H4 (cell line): Measurements from ENCODE around the gene GABRG3. TPM values are rescaled to one million over a fixed set of nuclear protein-coding genes. Genes with fewer than 3 reads are reported as not detected.
"Not testable (repeated sequence)": the region's sequence is repeated elsewhere in the genome, so short reads cannot be mapped to it uniquely, and the experiment has no call there.

Experiments
- DNase-seq: peaks from one replicate; pipeline ENCODE4 v3.0.0-alpha.2; 2015; ENCODE audit warnings: low spot score
- total RNA-seq: library from RNA; depleted of rRNA; stranded (reverse); fragments of >200 nt; shearing (Covaris generic); gene quantifications from 2 replicates; pipeline ENCODE4 v1.2.3, GENCODE V29; 2014

The GABRG3 gene
- total RNA-seq, 1 experiment from 2014 or later: not detected

DNA sequence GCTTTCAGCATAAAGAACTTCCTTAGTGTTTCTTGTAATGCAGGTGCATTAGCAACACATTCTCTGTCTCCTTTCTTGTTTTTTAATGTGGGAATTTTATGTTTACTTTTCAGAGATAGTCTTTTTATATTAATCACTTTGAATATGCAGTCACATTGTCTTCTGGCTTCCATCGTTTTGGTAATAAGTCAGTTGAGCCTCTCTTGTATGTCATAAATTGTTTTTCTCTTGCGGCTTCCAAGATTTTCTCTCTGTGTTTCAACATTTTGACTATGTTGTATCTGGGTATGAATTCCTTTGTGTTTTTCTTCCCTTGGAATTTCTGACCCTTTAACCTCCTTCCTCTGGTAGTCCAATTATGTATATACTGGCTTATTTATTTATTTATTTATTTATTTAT lies 25.3 kb downstream of the GABRG3 start:
- no peak for DNase-seq

DNA sequence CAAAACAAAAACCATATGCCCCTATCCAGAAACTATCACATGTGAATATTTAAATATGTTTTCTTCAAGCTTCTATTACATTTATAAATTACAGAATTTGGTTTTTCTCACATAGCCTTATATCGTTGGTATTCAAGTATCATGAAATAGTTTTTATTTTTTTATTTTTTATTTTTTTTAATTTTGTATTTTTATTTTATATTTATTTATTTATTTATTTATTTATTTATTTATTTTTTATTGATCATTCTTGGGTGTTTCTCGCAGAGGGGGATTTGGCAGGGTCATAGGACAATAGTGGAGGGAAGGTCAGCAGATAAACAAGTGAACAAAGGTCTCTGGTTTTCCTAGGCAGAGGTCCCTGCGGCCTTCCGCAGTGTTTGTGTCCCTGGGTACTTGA lies 32.0 kb downstream of the GABRG3 start:
- DNase-seq: not testable (repeated sequence)

DNA sequence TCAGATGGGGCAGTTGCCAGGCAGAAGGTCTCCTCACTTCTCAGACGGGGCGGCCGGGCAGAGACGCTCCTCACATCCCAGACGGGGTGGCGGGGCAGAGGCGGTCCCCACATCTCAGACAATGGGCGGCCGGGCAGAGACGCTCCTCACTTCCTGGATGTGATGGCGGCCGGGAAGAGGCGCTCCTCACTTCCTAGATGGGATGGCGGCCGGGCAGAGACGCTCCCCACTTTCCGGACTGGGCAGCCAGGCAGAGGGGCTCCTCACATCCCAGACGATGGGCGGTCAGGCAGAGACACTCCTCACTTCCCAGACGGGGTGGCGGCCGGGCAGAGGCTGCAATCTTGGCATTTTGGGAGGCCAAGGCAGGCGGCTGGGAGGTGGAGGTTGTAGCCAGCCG lies 33.2 kb downstream of the GABRG3 start:
- DNase-seq: not testable (repeated sequence)

DNA sequence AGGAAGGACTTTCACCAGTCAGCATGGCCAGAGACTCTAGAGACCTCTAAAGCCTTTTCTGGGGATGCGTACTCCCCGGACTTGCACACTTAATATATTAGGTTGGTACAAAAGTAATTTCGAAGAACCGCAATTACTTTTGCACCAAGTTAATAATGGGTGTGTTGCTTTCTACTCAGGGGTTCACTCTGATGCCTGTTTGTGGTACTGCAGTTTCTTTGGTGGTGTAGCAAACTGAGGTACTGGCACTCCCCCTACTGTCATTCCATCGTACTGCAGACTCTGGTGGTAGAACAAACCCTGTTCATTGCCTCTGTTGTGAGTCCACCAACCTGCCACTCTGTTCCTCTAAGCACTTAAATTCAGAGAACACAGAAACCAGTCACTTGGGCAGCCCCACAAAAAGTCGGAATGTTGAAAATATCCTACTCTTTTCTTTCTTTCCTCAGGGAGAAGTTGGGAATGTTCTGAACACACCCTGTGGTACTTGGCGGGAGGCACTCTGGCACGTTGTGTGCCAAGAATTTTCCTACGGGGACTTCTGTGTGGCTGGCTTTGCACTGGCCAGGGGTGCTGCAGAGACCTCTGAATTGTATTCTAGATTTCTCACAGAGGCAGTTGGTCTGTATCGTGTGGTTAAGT lies 46.3 kb downstream of the GABRG3 start:
- peak; percentile 27 for DNase-seq

DNA sequence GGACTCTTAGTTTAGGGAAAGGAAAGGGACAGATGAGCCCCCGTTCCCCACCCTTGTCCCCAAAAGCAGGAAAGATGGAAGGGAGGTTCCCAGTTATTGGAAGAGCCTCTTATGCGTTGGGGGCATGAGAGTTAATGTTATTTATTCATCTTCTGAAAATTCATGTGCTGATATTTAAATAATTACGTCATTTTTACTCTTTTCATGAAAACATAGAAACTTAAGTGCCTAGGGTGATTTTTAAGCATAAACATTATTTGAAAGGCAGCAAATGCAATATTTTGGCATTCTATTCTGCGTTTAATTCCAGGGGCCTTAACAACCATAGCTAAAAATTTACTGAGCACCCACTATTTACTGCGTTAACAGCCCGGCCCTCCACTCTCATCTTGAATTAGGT lies 48.7 kb downstream of the GABRG3 start:
- DNase-seq: no peak

DNA sequence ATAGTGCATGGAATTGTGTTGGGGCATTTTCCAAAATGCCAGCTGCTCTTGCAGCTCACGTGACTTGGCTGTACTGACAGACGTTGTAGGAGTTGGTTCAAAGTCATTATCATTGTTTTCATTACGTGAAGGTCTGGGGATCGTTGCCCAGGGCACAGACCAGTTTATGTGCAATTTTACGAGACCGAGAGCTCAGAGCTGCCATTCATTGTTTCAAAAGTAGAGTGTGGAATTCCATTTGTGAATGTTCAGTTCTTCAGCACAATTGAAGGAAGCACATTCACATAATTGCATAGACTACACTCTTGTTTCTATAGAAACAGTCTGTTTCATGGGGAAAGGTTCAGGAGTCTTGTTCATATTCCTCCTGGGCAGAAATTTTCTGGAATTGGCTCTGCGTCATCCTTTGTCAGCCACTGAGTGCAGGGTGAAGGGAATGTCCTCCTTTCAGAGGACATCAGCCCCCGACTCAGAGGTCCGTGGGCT lies 54.5 kb downstream of the GABRG3 start:
- no peak for DNase-seq

DNA sequence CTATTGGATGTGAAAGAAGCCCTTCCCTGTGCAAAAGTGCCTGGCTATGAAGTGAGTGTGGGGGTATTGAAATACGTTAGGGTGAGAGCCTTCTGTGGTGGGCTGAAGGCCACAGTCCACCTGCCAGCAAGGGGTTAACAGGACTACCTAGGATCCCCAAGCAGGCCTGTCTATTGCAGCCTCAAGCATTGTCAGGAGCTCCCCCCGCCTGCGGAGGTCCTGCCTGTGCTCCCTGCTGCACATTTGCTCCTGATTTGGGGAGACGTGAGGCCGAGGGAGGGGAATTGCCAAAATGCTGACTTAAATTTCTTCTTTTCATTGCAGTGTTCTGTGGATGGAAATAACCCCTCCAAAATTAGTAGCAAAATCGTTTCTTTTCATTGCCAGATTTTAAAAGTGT lies 56.2 kb downstream of the GABRG3 start:
- DNase-seq: no peak

DNA sequence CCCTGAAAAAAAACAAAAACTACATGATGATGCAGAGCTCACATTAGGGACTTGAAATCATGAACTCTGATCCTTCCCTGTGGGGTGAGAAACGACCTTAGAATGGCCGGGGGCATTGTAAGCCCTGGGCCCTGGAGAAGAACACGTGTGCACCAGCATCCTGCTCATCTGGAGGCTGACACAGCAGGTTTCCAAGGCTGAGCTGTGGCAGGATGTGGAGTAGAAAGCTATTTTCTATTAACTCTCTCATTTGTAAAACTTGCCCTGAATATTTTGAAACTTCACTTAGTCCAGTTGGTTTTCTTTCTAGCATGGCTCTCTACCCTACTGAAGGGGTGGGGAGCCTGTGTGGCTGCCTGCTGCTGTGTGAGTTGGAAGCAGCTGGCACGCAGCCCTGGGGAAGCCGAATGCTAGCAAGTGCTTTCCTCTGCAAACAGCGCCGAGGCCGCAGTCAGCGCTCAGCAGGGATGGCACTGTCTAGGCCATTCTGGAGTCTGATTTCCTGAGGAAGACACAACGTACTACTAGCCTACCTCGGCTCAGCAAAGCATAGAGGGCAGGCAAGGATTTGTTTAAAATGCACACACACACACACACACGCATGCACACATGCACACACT lies 58.0 kb downstream of the GABRG3 start:
- DNase-seq: no peak

DNA sequence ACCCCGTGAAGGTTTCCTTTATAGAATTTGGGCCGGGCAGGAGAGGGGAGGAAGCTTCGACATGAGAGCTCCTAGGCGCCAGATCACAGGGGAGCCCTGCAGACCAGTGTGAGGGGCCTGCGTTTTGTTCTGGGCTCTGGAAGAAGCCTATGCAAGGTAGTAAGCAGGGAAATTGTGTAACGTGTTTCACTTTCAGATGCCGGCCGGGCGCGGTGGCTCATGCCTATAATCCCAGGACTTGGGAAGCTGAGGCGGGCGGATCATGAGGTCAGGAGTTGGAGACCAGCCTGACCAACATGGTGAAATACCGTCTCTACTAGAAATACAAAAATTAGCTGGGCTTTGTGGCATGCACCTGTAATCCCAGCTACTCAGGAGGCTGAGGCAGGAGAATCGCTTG lies 65.2 kb downstream of the GABRG3 start:
- no peak for DNase-seq

DNA sequence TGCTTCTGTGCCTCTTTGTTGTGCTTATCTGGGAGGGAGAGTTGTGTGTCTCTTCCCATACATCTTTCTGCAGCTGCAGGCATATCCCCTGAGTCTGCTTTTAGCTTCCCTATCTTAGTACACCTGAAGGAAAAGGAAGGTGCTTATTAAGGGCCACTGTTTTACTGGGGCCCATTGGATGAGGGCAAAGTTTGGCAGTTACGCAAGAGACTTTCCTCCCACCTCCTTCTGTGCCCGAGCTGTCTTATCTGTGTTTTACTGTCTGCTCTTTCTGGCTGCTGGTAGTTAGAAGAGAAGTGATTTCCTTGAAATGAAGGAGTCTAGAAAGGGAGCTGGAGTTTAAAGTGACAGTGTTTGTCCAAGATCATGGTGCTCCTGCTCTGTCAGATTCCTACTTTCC lies 66.5 kb downstream of the GABRG3 start:
- no peak for DNase-seq

DNA sequence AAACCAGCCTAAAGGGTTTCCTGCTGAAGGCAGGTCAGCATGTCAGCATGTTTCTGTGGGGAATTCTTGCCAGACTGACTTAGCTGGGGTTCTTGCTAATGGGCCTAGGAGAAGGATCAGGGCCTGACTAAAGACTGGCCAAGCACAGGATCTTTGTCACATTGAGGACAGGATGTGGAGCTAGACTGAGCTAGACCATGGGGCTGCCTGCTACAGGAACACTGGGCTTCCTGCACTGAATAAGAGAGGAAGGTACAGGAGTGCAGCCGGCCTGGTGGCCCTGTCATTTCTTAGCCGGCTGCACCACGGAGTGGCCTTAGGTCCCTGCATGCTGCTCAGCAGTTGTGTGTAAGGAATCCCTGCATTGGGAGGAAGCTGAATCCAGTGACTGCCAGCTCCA lies 68.2 kb downstream of the GABRG3 start:
- no peak for DNase-seq

DNA sequence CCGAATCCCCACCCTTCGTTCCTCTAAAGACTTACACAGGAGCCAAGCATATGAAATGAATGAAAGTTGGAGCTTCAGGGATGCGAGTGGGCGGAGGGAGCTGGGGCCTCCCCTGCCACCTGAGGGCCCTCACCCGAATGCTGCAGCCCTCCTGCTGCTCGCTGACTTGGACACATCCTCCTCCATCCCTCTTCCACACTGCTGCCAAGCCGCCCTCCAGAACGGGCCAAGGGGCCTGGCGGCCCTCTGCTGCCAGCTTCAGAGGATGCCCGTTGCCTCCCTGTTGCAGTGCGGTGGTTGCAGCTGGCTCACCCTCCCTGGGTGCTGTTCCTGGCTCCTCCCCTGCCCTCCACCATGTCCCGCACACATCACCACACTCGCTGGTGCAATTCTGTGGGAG lies 71.2 kb downstream of the GABRG3 start:
- DNase-seq: no peak

DNA sequence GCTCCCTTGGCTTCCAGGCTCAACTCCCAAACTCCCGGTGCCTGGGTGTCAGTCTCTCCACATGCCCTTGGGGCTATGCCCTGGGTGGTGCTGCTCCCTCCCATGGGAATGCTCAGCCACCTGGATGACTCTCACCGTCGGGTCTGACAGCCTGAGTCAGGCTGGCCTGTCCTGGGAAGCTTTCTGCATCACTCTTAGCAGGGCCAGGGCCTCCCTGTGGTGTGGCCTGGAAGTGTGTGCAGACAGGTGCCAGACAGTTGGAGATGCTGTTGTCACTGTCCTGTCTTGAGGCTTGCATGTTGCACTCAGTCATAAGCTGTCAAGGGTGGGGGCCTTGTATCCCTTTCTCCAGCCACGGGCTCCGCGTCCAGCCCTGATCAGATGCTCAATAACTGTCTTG lies 71.7 kb downstream of the GABRG3 start:
- no peak for DNase-seq

DNA sequence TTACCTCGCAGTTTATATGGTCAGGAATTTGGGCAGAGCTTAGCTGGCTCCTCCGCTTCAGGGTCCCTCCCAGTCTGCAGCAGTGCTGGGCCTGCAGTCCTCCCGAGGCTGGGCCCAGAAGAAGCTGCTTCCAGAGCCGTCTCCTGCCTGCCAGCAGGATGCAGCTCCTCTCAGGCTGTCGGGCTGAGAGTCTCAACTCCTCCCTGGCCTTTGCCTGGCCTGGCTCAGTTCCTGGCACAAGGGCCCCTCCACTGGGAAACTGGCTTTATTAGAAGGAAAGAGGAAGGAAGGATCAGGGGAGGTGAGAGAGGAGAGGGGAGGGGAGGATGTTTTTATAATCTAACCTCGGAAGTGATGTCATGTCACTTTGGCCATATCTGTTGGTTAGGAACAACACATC lies 72.8 kb downstream of the GABRG3 start:
- no peak for DNase-seq

DNA sequence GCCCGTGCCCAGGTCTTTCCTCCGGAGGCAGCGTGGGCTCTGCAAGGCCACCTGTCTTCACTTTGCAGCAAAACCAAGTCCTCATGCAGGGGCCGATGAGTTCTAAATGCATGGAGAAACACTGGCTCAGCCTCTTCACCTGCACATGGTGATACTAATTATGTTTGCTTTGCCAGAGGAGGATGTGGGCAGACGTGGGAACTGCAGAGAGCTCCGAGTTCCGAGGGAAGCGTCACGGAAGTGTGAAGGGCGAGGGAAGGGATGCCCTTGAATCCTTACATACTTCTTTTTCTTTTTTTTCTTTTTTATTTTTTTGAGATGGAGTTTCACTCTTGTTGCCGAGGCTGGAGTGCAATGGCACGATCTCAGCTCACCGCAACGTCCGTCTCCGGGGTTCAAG lies 74.8 kb downstream of the GABRG3 start:
- DNase-seq: no peak

DNA sequence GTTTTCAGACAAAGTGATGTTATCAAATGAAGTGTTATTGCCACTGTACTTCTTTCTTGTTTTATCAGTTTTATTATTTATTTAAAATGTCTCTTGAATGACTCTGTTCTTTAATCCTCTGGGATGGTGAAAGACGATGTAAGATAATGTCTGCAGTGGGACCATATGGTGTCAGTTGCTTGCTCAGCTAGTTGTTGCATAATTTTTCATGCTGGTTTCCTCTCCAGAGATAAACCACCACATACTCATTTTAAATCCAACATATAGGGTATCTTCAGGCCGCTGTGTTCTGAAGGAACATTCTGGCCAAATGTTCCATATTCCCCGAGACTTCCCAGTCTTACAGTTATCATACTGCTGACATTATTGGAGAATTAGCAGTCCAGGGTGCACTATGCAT lies 75.9 kb downstream of the GABRG3 start:
- DNase-seq: no peak

DNA sequence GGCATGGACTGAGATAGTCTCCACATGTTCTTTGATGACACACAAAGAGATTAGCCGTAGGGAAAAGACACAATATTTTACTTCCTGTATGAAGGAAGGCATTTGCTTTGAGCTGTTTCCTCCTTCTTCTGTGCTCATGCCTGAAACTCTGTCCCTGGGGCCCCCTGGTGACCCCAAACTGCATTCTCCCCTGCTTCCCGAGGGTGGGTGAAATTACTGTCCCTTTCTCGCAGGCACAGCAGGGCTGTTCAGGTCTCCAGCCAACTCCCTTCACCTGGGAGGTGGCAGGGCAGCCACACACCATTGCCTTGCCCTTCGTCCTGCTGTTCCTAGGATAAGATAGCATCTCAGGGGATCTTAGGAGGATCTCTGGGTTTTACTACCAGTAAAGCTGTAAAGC lies 79.2 kb downstream of the GABRG3 start:
- no peak for DNase-seq

DNA sequence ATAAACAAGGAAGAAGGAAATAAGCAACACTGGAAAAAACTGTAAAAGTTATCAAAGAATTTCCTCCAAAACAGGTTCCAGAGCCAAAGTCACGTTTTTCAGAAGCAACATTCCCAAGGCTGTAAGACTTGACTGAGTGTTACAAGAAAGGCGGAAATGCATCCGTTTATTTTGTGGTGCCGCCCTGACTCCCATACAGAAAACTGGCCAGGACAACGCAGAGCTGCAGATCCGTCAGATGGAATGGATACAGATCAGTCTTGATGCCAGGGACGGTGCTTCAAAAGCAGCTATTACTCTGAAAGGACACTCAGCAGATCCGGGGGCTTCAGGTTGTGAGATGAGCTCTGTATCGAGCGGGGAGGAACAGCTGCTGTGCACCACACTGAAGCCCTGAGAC lies 83.4 kb downstream of the GABRG3 start:
- DNase-seq: no peak

DNA sequence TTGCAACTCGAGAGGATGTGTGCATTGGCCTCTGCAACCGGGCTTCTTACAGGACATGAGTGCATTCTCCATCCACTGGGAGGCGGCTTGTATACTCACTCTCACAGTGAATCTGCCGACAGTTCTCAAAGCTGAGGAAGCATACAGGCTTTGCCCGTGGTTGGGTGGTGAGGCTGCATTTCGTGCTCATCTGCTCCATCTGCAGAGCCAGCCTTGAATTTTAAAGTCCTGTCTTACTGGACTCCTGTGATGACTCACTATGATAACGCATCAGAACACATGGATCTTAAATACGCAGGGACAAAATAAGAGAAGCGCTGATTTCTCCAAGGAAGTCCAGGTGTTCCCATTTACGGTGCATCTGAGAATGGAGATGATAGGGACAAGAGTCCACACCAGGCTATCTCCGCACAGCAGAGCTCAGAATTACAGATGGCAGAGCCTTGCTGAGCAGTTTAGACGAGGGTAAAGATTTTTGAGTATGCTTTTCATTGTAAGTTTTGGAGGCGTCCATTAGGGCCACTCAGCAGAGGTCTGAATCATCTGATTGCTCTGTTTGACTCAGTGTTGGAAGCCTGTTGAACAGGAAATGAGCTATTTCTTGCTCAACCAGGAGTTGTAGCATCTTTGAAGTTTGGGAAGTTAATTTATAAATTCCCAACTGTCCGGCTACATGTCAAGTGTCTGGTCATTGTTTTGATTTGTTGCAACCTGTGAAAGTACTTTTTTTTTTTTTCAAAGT lies 87.1 kb downstream of the GABRG3 start:
- DNase-seq: peak; percentile 6

DNA sequence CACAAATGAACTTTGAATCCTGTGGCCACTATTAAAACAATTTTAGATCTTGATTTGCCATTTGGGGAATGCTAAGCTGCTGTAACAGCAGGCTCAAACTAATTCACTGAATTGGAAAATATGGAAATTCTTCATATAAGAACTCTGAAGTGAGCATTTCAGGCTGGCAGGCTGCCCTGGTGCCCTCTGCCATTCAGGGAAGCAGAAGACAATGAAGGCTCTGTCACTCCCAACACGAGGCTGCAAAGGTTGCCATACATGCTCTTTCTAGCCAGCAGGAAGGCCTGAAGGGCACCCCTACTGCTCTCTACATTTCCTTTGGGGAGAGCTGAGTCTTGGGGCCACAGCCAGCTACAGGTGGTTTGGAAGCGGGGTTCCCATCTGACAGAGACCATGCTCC lies 88.0 kb downstream of the GABRG3 start:
- DNase-seq: no peak

DNA sequence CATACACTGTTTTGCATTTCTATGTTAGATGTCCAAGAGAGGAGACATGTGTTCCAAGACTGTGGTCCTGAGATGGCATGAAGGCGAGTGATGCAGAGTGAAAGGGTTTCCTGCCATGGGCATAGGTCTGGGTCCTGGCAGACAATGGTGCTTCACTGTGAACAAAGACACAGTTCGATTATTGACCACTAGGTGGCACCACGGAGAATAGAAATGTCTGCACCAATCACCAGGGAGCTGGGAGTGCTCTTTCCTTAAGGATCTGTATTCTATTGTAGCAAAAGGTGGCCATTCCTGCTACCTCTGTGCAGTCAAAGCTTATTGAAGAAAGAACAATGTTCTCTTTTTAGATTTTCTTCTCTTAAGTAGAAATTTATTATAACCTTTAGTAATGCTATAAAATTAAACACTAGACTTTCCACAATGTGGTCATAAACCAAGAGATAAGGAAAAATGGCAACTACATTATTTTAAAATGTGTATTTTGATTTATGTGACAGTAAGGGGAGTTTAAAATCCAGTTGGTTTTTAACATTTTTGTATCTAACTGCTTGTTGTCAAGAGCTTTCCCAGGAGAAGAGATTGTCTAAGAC lies 88.7 kb downstream of the GABRG3 start:
- DNase-seq: peak; percentile 36

DNA sequence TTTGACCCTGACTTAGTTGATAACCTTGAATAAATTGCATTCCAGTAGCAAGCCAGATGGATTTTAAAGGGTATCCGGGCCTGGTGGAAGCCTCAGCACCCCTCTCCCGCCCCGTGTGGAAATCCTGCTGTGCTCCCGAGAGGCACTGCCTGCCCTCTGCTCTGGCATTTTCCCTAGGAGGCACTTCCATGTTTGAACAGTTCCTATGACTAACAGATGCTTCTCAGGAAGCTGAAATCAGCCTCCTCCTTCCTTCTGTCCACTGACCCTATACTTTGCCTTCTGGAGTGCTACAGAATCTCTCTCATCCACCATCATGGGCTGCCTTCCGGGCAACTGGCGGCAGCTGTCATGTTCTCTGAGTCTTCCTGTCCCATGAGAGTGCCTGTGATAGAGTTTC lies 90.8 kb downstream of the GABRG3 start:
- no peak for DNase-seq

DNA sequence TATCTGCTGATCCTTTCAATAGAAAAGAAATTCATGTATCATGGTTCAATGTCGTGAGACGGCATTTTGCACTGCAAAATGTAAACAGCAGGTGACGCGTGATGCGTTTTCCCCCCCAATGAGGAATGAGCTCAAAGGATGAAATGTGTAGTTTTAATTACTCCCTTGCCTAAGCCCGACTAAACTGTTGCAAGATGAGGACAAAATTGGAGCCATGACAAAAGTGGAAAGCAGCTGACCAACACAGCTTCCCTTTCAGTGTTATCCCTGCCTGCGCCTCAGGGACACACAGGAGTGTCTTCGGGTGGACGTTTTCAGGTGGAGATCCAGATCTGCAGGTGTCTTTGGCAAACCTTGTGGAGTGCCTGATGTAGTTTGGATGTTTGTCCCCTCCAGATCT lies 92.0 kb downstream of the GABRG3 start:
- DNase-seq: no peak
